Activated naive CD4-positive, alpha-beta T cell treated with anti-CD3 and anti-CD28 coated beads, Interleukin-2, amount 50 U/mL, for 72 hours (primary cell): ENCODE results near the gene SHLD1. TPM values are rescaled to one million over a fixed set of nuclear protein-coding genes. Genes with fewer than 3 reads are reported as not detected.
"Not testable (repeated sequence)": the region's sequence is repeated elsewhere in the genome, so short reads cannot be mapped to it uniquely, and the experiment has no call there.

ENCODE experiments used
- ATAC-seq, 2 donors: fragments of 150-1000 bp; cut with Tn5 transposase; 2 replicates each; pipeline ENCODE4 v1.10.0; 2021; ENCODE audit warnings: mild to moderate bottlenecking in 2 of 2, moderate library complexity in 2 of 2
- DNase-seq, 2 donors: peaks; one replicate each; pipeline ENCODE4 v3.0.0; 2021 to 2022; ENCODE audit warnings: low spot score in 2 of 2
- H3K27ac Mint-ChIP-seq, 2 donors: one replicate each; pipeline ENCODE4 v1.8.0; 2022; ENCODE audit warnings: mild to moderate bottlenecking in 2 of 2, mixed read lengths in 2 of 2
- H3K36me3 Mint-ChIP-seq, 2 donors: one replicate each; pipeline ENCODE4 v1.8.0; 2022; ENCODE audit warnings: mixed read lengths in 2 of 2
- H3K9me3 Mint-ChIP-seq, 2 donors: one replicate each; pipeline ENCODE4 v1.8.0; 2022; ENCODE audit warnings: mixed read lengths in 2 of 2
- total RNA-seq, 2 donors: library from RNA; stranded (reverse); gene quantifications; one replicate each; pipeline ENCODE4 v1.2.3, GENCODE V29; 2022

SHLD1 gene
- total RNA-seq, 2 donors from 2014 or later = 11.2 to 14.9 TPM

GRCh38 chr20:5766085-5766764 lies 16.0 kb downstream of the SHLD1 start:
- Mint-ChIP-seq H3K27ac (no peak overlapping the region), H3K36me3 (peaks cover 1 to 3% of the 10 kb centered on the region in 2 donors), H3K9me3 (no peaks in the 10 kb centered on the region)
- ATAC-seq (no peak), DNase-seq (no peak)

- Mint-ChIP-seq H3K36me3 (peaks cover 0 to 5% of the 10 kb centered on the region in 2 donors), H3K9me3 (no peaks in the 10 kb centered on the region), H3K27ac (peak overlapping the region; percentile 16 to 52)
- ATAC-seq (no peak), DNase-seq (no peak)
Observed at GRCh38 chr20:5767493-5768098, 17.4 kb downstream of the SHLD1 start.

GRCh38 chr20:5770231-5770986 lies 20.2 kb downstream of the SHLD1 start:
- Mint-ChIP-seq H3K9me3 (no peaks in the 10 kb centered on the region), H3K27ac (no peak overlapping the region), H3K36me3 (peaks cover 0 to 10% of the 10 kb centered on the region in 2 donors)
- ATAC-seq = no peak
- no peak for DNase-seq

- DNase-seq (no peak), ATAC-seq (no peak)
- H3K27ac Mint-ChIP-seq = no peak overlapping the region
- H3K9me3 Mint-ChIP-seq = no peaks in the 10 kb centered on the region
- H3K36me3 Mint-ChIP-seq = peaks cover 0 to 10% of the 10 kb centered on the region in 2 donors
Observed at GRCh38 chr20:5770987-5771318, 20.8 kb downstream of the SHLD1 start.

DNA sequence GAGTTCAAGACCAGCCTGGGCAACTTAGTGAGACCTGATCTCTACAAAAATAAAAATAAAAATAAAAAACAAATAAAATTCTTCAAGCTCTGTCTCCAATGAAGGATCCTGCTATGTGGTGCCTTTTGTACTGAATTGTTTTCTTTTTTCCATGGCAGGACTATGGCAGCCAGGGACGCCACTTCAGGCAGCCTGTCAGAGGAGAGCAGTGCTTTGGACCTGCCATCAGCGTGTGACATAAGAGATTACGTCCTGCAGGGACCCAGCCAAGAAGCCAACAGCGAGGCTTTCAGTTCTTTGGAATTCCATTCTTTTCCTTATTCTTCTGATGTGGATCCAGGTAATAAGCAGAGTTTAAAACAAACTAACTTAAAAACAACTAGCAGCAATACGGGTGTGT lies 22.5 kb downstream of the SHLD1 start:
- DNase-seq (no peak), ATAC-seq (no peak)
- H3K27ac Mint-ChIP-seq = peak overlapping the region in 1 of 2 donors; percentile 5
- peaks cover 0 to 10% of the 10 kb centered on the region in 2 donors for H3K36me3 Mint-ChIP-seq
- H3K9me3 Mint-ChIP-seq = no peaks in the 10 kb centered on the region

DNA sequence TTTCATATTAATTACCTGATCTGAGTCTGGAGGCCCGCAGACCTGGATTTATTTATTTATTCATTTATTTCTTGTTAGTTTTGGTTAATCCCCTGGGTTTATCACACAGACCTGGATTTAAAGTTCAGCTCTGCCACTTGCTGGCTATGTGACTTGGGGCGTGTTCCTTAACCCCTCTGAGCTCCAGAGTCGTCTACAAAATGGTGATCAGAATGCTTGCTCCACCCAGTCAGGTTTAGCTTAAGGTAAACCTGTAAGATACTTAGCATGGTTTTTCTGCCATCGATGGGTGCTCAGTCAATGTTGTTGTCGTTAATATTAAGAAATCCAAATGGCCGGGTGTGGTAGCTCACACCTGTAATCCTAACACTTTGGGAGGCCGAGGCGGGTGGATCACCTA lies 23.4 kb downstream of the SHLD1 start:
- H3K9me3 Mint-ChIP-seq = no peaks in the 10 kb centered on the region
- DNase-seq (no peak), ATAC-seq (no peak)
- peak overlapping the region in 1 of 2 donors; percentile 58 for H3K27ac Mint-ChIP-seq
- H3K36me3 Mint-ChIP-seq = peaks cover 0 to 10% of the 10 kb centered on the region in 2 donors

- ATAC-seq (peak in 1 of 2 donors; percentile 55), DNase-seq (no peak)
- Mint-ChIP-seq H3K36me3 (peaks cover 6 to 9% of the 10 kb centered on the region in 2 donors), H3K9me3 (no peaks in the 10 kb centered on the region), H3K27ac (no peak overlapping the region)
Observed at GRCh38 chr20:5776077-5776476, 25.9 kb downstream of the SHLD1 start.

DNA sequence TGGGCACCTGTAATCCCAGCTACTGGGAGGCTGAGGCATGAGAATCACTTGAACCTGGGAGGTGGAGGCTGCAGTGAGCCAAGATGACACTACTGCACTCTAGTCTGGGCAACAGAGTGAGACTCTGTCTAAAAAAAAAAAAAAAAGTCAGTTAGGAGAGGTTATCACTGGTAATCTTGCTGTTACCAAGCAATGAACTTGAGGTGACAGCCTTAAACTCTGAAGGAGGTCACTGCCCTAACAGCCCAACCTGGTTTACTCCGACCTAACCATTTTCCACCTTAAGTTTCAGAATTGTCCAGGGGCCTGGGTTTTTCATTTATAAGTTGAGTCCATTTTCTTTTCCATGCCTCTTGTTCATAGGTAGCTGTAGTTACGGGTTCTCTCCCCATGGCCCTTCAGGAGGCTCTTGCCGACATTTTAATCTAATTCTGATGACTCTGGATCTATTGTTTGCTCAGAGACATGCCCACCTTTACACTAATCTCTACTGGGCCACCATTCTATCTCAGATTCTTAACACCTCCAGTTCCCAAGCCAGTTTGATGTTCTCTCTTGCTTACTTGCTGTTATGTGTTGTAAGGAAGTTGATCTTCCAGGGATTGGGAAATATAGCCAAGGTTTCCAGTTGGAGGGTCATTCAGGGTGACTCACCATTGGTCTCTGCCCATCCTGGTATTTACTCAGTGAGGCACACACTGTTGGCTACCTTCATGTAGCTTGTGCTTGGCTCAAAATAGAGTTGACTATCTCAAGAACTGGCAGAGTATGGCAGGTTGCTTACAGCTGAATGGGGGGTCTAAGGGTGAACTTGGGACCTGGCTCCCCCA lies 29.1 kb downstream of the SHLD1 start:
- Mint-ChIP-seq H3K36me3 (peaks cover 6% of the 10 kb centered on the region in 2 donors), H3K9me3 (no peaks in the 10 kb centered on the region), H3K27ac (peak overlapping the region; percentile 31 to 36)
- DNase-seq (no peak), ATAC-seq (no peak)

GRCh38 chr20:5780846-5781217 lies 30.6 kb downstream of the SHLD1 start:
- ATAC-seq (peak; percentile 59 to 64), DNase-seq (no peak)
- no peaks in the 10 kb centered on the region for H3K9me3 Mint-ChIP-seq
- H3K36me3 Mint-ChIP-seq = peaks cover 6% of the 10 kb centered on the region in 2 donors
- peak overlapping the region; percentile 53 to 95 for H3K27ac Mint-ChIP-seq

- H3K9me3 Mint-ChIP-seq, DNase-seq, ATAC-seq, H3K36me3 Mint-ChIP-seq: not testable (repeated sequence)
- peak overlapping the region; percentile 16 to 75 for H3K27ac Mint-ChIP-seq
Observed at GRCh38 chr20:5781367-5781766, 31.2 kb downstream of the SHLD1 start.

DNA sequence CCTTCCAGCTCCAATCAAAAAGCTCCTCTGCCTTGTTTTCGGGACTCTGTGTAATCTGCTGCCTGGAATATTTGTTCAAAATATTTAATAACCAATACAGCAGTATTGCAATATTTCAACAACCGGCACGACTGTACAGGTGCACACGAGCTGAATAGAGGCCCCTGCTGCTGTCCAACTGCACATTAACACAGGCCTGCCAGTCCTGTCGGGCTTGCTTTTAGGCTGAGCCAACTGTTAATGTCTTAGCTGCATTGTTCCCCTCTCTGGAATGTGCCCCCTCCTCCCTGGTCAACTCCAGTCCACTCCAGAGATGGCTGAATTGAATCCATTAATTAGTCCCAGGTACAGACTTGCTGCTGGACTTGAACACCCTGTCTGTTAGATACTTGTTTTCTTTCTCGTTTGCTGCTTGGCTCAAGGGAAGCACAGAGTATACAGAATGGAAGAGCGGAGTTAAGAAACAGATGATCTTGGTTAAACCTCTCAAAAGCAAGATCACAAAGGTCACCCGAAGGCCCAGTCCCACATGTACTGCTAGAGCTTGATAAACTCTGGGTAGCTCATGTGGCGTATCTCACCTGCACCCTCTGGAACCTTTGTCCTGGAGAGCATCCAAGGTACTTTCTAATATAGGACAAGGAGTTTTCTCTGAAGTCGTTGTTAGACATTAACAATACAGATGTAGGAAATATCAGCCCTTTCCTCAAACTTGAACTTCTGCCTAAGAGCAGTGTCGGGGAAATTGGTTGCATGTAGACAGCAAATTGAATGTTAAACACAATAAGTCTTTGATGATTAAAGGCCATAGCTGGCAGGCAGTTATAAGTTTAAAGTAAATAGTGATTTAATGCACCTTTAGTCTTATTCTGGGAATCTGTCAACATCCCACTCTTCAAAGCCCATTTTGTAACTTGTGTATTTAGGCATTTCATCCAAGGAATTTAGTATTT lies 31.9 kb downstream of the SHLD1 start:
- Mint-ChIP-seq H3K27ac (peak overlapping the region; percentile 16 to 75), H3K36me3 (peaks cover 6% of the 10 kb centered on the region in 2 donors), H3K9me3 (no peaks in the 10 kb centered on the region)

GRCh38 chr20:5784735-5785134 lies 34.5 kb downstream of the SHLD1 start:
- no peak for DNase-seq
- Mint-ChIP-seq H3K9me3 (no peaks in the 10 kb centered on the region), H3K36me3 (peaks cover 0 to 6% of the 10 kb centered on the region in 2 donors), H3K27ac (peak overlapping the region in 1 of 2 donors; percentile 84)
- no peak for ATAC-seq

More for the DNA sequence above, 31.9 kb downstream of the SHLD1 start:
- ATAC-seq (no peak), DNase-seq (no peak)

DNA sequence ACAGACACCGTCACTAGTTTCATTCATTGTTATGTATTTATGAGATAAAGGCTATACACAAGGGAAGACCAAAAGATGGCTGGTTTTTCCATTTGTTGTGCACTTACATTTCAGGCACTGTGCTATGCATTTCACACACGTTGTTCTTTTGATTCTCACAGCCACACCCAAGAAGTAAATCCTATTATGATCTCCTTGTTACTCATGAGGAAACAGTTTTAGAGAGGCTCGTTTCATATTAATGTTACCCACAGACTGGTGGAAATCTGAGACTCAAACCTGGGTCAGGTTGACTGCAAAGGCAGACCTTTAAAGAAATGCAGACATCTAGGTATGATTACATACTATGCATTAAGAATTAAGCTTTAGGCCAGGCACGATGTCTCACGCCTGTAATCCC lies 34.9 kb downstream of the SHLD1 start:
- peak overlapping the region in 1 of 2 donors; percentile 84 for H3K27ac Mint-ChIP-seq
- DNase-seq = no peak
- ATAC-seq = no peak
- H3K9me3 Mint-ChIP-seq = no peaks in the 10 kb centered on the region
- H3K36me3 Mint-ChIP-seq = peaks cover 0 to 6% of the 10 kb centered on the region in 2 donors

DNA sequence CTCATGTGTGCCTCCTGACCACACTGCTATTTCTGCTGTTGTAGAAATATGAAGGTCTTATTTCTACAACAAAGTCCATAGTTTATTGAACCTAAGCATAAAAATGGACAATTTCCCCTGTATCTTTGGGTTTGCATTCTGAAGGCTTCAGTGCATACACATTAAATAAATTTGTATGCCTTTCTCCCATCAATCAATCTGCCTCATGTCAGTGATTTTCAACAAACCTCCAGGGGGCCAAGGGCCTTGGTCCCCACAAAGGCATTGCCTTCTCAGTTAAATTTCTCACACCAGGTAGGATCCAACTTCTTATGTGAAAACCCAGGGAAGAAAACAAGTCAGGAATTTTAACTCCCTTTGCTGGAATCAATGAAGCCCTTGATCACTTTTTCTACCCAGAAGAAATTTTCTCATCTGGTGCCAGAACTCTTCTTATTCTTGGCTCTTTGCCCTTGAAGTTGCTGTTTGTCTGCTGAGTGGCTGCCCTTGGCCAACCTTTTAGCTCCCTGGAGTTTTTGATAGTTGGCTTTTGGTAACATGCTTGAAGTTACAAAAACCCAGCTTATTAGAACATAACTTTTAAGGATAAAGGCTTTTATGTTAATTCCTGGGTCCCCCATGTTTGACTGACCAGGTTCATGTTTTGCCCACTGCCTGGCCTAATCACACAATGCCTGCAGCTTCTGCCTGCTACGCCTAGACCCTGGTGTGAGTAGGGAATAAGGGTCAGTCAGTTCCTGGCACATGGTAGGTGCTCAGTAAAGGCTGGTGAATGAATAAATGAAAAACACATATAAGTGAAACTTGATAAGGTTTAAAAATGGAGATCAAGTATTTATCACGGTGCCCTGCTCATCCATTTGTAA lies 37.0 kb downstream of the SHLD1 start:
- ATAC-seq (no peak), DNase-seq (no peak)
- H3K36me3 Mint-ChIP-seq = peaks cover 0 to under 1% of the 10 kb centered on the region in 2 donors
- H3K27ac Mint-ChIP-seq = peak overlapping the region in 1 of 2 donors; percentile 63
- H3K9me3 Mint-ChIP-seq = no peaks in the 10 kb centered on the region

DNA sequence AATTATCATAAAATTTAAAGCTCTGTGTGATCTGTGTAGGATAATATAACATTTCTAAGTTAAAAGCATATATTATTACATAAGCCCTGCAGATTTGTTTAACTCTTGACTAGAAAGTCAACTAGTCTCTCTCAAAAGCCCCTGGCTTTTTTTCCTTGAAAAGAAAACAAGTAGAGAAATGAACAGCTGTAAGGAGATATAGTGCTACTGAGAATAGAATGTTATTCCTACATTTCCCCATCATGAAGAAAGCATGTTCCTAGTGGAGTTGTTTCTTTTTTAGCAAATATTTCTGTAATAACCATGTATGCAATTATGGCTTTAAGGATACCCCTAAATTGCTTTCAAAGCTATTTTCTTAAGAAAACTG lies 37.6 kb downstream of the SHLD1 start:
- no peak for ATAC-seq
- no peak for DNase-seq
- Mint-ChIP-seq H3K27ac (no peak overlapping the region), H3K36me3 (no peaks in the 10 kb centered on the region), H3K9me3 (no peaks in the 10 kb centered on the region)
